Activated CD8-positive, alpha-beta memory T cell treated with anti-CD3 and anti-CD28 coated beads for 36 hours (primary cell): Measurements from ENCODE around the gene COL18A1. TPM values are rescaled to one million over a fixed set of nuclear protein-coding genes. Genes with fewer than 3 reads are reported as not detected.

Experiments used
- CTCF ChIA-PET: fragments of 350-600 bp; sonication (Branson Sonifier 250); formaldehyde crosslinking; loops from one replicate; lab custom pipeline; 2021; ENCODE audit warnings: antibody characterized with exemption; lab: Charles Lee
- POLR2A ChIA-PET: fragments of 350-600 bp; sonication (Branson Sonifier 250); formaldehyde crosslinking; loops from one replicate; lab custom pipeline; 2021; ENCODE audit warnings: antibody characterized with exemption; lab: Charles Lee
- total RNA-seq, 2 experiments: library from RNA; stranded (reverse); gene quantifications; one replicate each; pipeline ENCODE4 v1.2.3, GENCODE V29; 2021

Gene COL18A1
- total RNA-seq, 2 experiments from 2014 or later: 1.9 TPM

DNA sequence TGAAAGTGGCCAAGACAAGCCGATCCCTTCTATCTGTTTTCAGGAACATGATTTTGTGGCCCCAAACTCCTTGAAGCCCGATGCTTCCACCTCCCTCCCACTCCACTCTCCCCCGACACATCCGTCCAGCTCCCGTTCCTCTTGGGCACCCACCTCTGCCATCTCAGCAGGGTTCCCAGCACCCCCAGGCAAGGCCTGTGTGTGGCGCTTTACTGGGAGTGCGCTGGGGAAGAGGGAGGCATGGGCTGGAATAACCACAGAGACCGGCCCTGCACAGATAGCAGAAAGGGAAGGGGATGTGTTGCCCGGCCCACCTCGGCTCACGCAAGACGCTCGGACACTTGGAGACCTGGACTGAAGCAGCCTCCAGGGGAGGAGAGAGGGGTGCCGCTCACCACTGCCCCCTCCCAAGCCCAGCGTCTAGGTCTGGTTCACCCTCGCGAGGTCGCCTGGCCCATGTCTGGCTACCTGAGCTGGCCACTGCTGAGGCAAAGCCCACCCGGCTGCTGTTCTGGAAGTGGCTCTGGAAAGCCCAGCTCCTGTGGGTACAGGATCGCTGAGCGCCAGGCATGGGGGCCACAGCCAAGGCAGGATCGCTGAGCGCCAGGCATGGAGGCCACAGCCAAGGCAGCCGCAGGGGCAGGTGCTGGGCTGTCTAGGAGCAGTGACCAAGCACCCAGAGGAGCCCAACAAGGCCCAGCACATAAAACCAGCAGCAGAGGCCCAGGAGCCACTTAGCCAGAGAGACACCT, 23.8 kb upstream of the COL18A1 start:
- POLR2A ChIA-PET: no interaction called here

DNA sequence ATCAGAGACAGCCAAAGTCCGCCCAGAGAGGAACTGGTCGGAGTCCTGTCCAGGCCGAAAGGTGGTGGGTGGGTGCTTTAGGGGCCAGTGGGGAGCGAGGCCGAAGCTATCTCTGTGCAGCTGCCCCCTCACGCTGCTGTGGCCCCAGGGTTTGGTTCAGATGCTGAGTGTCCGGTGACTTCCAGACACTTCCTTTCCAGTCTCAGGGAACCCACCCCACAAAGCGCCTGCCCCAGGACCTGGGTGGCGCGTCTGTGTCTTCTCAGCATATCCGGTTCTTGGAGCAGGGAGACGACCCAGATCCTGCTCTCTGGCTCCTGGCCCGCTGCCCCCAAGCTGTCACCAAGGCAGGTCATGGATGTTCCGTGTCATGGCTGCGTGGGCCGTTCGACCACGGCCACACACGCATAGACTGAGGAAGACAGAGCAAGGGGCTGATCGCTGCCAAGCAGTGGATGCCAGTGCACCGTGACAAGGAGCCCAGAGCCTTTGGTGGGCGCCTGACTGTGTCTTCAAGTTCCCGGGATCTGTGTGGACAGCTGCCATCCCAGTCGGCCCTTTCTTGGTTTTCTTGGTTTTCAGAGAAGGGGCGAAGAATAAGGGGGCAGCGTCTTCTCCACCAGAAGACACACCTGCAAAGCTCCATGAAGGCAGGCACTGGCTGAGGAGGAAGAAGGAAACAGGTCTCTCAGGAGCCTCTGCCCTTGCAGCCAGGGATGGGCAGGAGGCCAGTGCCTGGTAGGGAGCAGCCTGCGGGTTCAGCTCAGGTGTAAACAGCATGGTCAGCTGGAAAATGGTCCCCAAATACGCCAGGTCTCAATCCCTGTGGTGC, 22.9 kb upstream of the COL18A1 start:
- ChIA-PET POLR2A (no interaction called here), CTCF (no interaction called here)

More for the DNA sequence above, 23.8 kb upstream of the COL18A1 start:
- CTCF ChIA-PET: no interaction called here

DNA sequence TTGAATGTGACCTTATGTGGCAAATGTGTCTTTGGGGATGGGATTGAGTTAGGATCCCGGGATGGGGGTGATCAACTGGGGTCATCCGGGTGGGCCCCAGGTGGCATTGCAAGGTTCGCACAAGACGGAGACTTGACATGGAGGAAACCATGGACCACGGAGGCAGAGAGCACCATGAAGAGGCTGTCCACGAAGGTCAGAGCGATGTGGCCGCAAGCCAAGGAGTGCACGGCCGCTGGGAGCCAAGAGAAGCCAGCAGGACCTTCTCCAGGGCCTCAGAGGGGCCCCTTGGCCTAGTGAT, 22.3 kb upstream of the COL18A1 start:
- CTCF ChIA-PET: no interaction called here
- POLR2A ChIA-PET: no interaction called here

DNA sequence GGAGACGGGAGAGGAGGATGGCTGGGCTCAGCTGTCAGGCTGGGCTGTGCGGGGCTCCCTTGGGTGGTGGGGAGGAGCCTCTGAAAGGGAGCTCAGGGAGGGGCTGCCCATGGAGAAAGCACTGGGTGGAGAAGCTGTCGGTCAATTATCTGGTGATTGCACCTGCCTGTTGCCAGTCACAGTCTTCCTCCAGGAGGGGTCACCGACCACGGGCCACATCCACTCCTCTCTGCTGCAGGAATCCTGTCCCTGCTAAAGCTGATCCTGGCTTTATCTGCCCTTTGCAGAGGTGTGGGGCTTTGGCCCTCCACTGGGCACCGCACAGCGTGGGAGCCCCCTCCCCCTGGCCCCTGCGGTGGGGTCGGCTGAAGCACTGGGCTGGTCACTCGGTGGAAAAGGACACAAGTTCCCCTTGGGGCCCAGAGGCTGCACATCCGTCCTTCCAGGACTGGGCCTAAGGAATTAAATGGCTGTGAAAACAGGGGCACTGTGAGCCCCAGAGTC, 21.8 kb upstream of the COL18A1 start:
- POLR2A ChIA-PET: no interaction called here

DNA sequence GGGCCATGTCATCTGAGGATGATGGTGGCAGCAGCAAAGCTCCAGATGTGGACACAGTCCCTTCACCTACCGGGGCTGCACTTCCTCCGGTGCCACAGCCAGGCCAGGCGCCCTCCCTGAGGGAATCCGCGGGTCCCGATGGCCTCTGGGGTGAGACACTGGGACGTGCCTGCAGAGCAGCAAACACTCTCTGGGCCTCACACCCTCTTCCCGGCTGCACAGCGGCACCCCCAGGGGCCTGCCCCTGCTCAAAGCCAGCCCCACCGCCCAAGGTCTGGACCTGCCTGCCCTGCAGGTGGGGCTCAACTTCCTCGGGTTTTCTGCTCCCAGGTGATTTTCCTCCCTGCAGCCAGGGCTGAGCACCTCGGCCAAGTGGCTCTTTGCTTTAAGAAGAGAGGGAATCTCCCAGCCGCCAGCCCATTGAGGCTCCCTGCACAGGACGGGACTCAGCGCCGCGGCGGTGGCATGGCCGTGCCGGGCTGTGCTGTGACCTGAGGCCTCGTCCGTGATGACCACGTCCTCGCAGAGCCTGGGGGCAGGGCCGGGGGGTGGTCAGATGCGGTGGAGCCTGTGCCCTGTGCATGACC, 21.3 kb upstream of the COL18A1 start:
- CTCF ChIA-PET: no interaction called here

More for the DNA sequence above, 21.8 kb upstream of the COL18A1 start:
- CTCF ChIA-PET: no interaction called here

DNA sequence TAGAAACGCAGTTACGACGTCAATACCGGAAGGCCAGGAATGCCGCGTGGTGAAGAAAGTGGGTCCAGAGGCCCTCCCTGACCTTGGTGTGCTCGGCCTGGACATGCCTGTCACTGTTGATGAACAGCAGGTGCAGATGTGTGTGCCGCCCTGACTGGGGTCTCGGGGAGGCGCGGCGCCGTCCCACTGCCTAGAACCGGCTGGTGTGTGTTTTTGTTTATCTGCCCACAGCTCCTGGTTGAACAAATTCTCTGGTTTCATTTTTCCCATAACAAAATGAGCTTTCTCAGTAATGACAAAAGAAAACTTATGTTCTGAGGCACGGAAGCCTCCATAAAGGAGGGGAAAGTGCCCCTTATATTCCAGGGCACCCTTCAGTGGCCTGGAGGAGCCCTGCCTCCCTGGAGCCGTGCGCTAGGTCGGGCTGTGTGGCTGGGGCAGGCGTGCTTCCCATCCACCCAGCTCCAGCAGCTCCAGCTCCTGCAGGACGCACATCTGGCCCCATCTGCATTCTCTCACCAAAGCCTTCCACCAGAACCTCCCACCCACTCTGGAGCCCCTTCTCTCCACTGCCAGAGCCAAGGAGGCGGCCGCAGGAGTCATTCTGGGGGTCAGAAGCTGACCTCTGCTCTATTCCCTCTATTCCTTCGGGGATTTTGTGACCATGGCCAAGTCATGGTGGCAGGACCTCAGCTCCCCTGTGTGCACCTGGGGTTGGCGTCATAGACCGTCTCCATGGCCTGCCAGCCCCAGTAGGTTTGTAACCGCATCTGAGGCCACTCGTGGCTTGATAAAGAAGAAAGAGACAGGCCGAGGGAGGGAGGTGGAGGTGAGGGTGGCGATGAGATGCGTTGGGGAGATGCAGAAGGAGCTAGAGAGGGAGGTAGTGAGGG, 20.1 kb upstream of the COL18A1 start:
- POLR2A ChIA-PET: no interaction called here
- CTCF ChIA-PET: no interaction called here

More for the DNA sequence above, 21.3 kb upstream of the COL18A1 start:
- POLR2A ChIA-PET: no interaction called here

DNA sequence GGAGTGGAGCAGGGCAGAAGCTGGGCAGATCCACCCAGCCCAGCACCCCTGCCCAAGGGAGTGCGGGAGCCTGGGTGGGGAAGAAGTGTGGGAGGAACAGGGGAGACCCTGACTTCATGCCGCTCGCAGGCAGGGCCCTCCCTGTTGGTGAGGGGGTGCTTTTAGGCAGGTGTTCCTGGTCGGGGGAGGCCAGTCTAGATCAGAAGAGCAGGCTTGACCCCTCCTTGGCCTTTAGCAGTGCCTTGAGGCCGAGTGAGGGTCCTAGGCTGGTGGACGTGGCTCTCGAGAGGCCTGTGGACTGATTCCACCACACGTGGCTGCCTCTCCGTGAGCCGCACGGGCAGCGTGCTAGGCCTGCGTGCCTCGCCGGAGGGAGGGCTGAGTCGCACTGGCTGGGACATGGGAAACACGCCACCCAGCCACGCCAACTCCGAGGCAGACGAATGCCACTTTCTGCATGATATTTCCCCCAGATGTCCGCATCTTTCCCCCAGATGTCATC, 19.4 kb upstream of the COL18A1 start:
- ChIA-PET POLR2A (no interaction called here), CTCF (no interaction called here)

DNA sequence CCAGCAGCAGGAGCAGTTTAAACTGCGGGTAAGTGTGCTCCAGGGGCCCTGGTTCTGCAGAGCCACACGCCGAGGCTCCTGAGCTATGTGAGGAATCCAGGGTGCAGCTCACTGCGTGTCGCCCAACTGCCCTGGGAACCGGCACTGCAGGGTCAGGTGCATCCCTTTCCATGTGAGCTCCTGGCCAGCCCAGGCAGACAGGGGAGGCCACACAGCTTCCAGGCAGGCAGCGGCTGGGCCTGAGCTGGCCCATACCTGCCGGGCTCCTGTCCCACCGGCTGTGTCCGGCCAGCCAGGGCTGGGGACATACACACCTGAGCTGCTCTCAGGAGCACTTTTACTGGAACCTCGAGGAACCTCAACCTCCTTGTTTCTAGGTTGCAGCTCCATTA, 18.6 kb upstream of the COL18A1 start:
- POLR2A ChIA-PET: no interaction called here
- CTCF ChIA-PET: interaction anchor here (1.0 kb wide), 1 partner anchor 32 kb away, joined by 3 read pairs; no protein-coding TSS in a partner anchor

DNA sequence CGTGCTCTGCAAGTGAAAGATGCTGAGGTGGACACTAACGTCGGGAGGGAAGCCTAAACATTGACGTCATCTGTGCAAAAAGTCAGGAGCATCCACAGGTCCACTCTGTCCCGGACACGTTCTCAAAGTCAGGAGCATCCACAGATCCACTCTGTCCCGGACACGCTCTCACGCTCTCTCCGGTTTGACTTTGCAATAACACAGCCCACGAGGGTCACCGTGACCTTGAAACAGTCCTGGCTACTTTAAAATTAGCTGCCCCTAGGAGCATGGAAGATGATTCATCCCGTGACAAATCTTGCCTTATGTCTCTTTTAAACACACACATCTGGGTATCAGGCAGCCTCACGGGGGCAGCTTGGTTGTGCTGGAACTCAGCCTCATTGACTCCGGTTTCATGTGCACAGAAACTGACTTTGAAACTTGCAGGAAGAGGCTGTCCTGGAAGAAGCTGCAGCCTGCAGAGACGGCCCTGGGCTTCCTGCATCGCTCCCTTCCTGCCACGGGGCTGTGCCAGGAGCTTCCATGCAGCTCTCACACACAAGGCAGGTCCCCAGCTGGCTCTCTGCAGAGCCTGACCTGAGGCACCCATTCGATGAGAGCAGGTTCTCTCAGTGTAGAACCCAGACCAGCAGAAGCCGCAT, 18.1 kb upstream of the COL18A1 start:
- ChIA-PET CTCF (interaction anchor here (1.0 kb wide), 1 partner anchor 31 kb away, joined by 3 read pairs; no protein-coding TSS in a partner anchor), POLR2A (no interaction called here)

DNA sequence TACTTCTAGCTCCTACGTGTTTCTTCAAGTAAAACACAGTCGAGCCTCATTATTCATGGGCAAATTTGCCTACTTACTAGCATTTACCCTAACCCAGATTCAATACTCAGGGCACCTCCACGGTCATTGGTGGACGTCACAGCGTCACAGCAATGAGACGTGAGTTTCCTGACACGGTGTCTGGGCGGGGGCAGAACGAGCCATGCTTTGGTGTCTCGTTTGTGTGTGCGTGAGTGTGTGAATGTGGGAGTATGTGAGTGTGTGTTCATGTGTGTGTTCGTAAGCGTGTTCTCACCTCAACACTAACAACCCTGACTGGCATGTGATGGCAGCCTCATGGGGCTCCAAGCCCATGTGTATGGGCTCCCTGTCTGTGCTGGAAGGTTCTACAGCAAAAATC, 17.5 kb upstream of the COL18A1 start:
- ChIA-PET POLR2A (no interaction called here), CTCF (no interaction called here)

DNA sequence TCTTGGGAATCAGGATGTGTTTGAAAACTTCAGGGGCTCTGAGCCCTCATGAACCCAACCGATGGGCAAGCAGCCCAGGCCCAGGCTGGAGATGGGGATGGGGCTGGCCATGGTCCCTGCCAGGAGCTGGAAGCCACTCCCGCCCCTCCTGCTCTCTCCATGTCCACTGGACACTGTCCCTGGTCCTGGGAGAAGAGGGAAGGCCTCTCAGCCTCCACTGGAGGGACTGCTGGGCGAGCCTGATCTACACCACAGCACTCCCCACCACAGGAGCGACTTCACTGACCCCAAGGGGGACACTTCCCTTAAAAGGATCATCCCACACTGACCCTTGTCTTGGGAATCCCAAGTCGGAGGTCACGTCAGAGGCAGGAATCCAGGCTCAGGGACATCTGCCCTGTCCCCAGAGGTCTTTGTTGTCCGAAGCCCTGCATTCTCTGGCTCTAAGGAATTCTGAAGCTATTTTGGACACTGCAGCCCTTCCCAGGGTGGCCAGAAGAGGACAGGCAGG, 16.9 kb upstream of the COL18A1 start:
- CTCF ChIA-PET: no interaction called here
- POLR2A ChIA-PET: no interaction called here

DNA sequence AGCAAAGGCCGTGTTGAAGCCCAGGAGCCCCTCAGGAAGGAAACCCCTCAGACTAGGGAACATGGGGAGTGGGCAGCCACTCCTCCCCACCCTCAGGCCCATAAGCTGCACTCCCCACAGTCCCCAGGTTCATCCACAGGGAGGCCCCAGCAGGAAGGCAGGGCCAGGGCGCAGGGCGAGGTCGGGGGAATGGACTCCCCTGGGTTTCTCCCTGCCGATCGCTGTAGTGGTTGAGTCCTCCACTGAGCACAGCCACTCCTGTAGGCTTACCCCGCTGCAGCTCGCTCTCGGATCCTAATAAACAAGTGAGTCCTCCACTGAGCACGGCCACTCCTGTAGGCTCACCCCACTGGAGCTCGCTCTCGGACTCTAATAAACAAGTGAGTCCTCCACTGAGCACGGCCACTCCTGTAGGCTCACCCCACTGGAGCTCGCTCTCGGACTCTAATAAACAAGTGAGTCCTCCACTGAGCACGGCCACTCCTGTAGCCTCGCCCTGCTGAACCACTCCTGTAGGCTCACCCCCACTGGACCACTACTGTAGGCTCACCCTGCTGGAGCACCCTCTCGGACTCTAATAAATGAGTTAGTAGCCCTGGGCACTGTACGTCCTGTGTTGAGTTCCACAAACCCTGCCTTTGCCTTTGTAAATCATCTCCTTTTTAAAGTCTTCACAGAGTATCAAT, 16.2 kb upstream of the COL18A1 start:
- ChIA-PET POLR2A (no interaction called here), CTCF (no interaction called here)

DNA sequence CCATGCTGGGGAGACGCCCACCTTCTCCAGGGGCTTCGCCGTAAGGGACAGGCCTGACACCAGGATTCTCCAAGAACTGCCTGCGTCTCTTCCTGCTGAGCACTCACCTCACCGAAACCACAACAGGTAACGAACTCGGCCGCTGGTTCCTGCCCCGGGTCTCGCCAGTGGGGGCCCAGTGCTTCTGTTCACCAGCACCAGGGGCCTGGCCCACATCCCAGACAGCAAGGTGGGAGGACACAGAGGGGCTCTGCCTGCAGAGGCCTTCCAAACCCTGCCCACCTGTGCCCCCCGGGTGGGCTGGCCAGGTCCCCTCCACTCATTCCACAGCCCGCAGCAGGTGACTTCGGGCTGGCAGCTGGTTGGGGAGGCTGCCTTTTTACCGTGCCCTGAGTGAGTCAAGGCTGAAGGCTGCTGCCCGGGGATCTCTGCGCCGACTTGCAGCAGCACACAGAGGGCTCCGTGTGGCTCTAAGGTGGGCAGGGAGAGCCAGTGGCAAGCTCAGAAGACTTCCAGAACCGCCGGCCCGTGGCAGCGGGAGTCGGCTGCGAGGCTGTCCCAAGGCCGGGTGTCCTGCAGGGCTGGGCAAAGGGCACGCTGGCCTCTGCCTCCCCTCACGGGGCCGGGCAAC, 14.7 kb upstream of the COL18A1 start:
- CTCF ChIA-PET: no interaction called here
- POLR2A ChIA-PET: no interaction called here

DNA sequence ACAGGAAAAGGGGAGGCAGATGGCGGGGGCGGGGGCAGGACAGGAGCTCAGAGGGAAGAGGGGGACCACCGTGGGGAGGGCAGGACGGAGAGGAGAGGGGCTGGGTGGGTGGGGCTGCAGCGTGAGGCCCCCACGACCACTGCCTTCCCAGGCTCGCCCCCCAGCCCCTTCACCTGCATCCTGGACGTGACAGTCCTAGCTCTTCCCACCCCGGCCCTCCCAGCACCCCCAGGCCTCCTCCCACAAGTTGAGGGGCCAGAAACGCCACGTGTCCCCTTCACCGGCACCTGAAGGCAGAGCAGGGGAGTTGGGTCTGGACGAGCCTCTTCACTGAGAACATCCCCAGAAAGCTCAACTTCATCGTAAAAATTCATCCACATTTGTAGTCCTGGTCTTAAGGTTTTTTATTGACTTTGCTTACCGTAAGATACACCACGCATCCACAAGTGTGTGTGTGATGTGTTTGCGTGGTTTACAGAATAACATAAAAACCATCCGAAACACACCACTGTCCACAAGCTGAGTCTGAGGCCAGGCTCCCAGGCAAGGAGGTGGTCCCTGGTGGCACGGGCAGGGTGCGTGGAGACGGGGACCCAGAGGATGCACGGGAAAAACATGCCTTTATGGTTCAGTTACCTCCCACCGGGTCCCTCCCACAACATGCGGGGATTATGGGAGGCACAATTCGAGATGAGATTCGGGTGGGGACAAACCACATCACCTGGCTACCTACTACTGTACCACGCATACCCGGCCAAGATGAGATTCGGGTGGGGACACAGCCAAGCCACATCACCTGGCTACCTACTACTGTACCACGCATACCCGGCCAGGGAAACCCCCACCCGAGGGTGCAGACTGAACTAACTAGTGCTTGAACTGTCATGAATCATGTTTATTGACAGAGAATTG, 13.9 kb upstream of the COL18A1 start:
- POLR2A ChIA-PET: no interaction called here

DNA sequence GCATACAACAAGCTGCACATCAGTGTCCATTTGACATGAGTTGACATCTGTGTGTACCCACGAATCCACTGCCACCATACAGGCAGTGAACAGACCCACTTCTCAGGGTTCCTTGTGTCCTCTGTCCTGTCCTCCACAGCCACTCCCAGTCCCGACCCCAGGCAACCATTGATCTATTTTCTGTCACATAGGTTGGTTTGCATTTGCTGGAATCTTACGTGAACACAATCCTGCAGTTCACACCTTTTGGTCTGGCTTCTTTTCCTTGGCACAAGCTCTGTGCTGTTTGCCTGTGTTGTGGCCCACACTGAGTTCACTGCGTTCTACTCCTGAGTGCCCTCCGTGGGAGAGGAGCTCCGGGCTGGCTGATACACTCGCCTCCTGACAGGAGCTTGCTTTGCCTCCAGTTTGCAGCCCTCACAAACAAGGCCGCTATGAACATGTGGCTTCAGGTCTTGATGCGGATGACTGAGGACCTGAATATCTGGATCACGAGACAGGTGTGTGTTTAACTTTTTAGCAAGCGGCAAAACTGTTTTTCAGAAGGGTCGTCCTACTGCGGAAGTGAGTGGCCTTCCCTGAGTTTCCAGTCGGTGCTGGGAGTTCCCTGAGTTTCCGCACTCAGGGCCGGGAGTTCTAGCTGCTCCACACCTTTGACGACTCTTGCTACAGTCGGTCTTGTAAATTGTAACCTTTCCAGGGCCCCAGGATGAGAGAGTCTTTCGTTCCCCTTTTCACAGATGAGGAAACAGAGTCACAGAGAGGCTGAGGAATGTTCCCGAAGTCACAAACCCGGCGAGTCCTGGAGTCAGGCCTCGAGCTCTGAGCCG, 13.0 kb upstream of the COL18A1 start:
- CTCF ChIA-PET: no interaction called here
- POLR2A ChIA-PET: no interaction called here

More for the DNA sequence above, 13.9 kb upstream of the COL18A1 start:
- CTCF ChIA-PET: no interaction called here

DNA sequence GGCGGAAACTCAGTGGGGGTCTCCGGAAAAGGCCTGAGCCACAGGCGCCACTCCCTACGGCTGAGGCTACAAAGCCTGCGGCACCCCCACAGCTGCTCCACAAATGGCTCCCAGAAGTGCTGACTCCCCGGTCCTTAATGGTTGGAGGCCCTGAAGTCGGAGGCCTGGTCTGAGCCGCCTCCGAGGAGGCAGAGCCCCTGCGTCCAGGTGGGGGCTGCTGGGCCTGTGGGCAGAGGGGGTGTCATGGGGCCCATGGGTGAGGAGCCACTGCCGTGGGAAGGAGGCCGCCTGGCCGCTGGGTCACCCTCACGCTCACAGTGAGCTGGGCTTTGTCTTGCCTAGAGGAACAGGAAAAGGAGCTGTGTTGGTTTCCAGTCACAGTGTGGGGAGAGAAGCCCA, 12.4 kb upstream of the COL18A1 start:
- ChIA-PET POLR2A (no interaction called here), CTCF (no interaction called here)
